CD14-positive monocyte (primary cell): Measurements from ENCODE around the gene NEK10. TPM values are rescaled to one million over a fixed set of nuclear protein-coding genes. Genes with fewer than 3 reads are reported as not detected.

ENCODE experiments used
- DNase-seq, 3 donors: peaks; one replicate each; pipeline ENCODE4 v3.0.0-alpha.2; 2011 to 2022
- H2AFZ ChIP-seq: 2 replicates; pipeline ENCODE4 v1.6.0; 2012; ENCODE audit warnings: mild to moderate bottlenecking, low read depth, low read length, inconsistent platforms; ENCODE audit not compliant: insufficient read depth, poor library complexity, severe bottlenecking
- H3K27ac ChIP-seq, 2 donors: 1 replicate in 1 of 2; 2 replicates in 1 of 2; pipeline ENCODE4 v1.5.1; 2012 to 2013; ENCODE audit warnings: low read length in 2 of 2, control low read depth in 1 of 2, inconsistent platforms in 1 of 2, low read depth in 1 of 2, mild to moderate bottlenecking in 1 of 2
- H3K27me3 ChIP-seq, 2 donors: one replicate each; pipeline versions ENCODE4 v1.6.0 to v1.6.1; 2011 to 2013; ENCODE audit warnings: low read length in 2 of 2; ENCODE audit not compliant: control insufficient read depth in 2 of 2, insufficient read depth in 2 of 2
- H3K36me3 ChIP-seq, 2 donors: replicated peaks in 1 of 2; 1 replicate in 1 of 2; 2 replicates in 1 of 2; pipeline versions ENCODE4 v1.5.1 to v1.6.1; 2012 to 2013; ENCODE audit warnings: low read length in 2 of 2, control low read depth in 1 of 2, inconsistent platforms in 1 of 2, mild to moderate bottlenecking in 1 of 2; ENCODE audit not compliant: insufficient read depth in 2 of 2, control insufficient read depth in 1 of 2
- H3K4me1 ChIP-seq, 2 donors: 1 replicate in 1 of 2; 2 replicates in 1 of 2; pipeline versions ENCODE4 v1.5.1 to v1.6.1; 2012 to 2013; ENCODE audit warnings: low read length in 2 of 2, control low read depth in 1 of 2, inconsistent platforms in 1 of 2, mild to moderate bottlenecking in 1 of 2, moderate library complexity in 1 of 2; ENCODE audit not compliant: insufficient read depth in 2 of 2, control insufficient read depth in 1 of 2
- H3K4me2 ChIP-seq: replicated peaks from 2 replicates; pipeline ENCODE3; 2012; ENCODE audit warnings: low read length, moderate library complexity, mild to moderate bottlenecking; ENCODE audit not compliant: poor library complexity, severe bottlenecking; ENCODE audit errors: extremely low read depth
- H3K4me3 ChIP-seq, 3 experiments: fragments of 200-600 bp in 1 of 3; sonication (generic) in 1 of 3; replicated peaks in 1 of 3; 1 replicate in 2 of 3; 2 replicates in 1 of 3; pipeline ENCODE4 v1.5.1; 2011 to 2013; ENCODE audit warnings: low read length in 3 of 3, mild to moderate bottlenecking in 3 of 3, control low read depth in 2 of 3, low read depth in 2 of 3, inconsistent platforms in 1 of 3, moderate library complexity in 1 of 3
- H3K79me2 ChIP-seq: 2 replicates; pipeline ENCODE4 v1.6.0; 2012; ENCODE audit warnings: mild to moderate bottlenecking, control low read depth, inconsistent platforms, low read length, moderate library complexity; ENCODE audit not compliant: insufficient read depth
- H3K9ac ChIP-seq: 2 replicates; pipeline ENCODE4 v1.6.0; 2017; ENCODE audit warnings: low read length, mild to moderate bottlenecking; ENCODE audit not compliant: insufficient read depth, poor library complexity, severe bottlenecking
- H3K9me3 ChIP-seq, 2 donors: replicated peaks in 1 of 2; 1 replicate in 1 of 2; 2 replicates in 1 of 2; pipeline versions ENCODE4 v1.5.1 to v1.6.1; 2012 to 2013; ENCODE audit warnings: low read length in 2 of 2, control low read depth in 1 of 2; ENCODE audit not compliant: control insufficient read depth in 1 of 2, insufficient read depth in 1 of 2
- H4K20me1 ChIP-seq: 2 replicates; pipeline ENCODE4 v1.6.0; 2012; ENCODE audit warnings: mild to moderate bottlenecking, low read length, control low read depth, moderate library complexity; ENCODE audit not compliant: insufficient read depth
- H3K27ac Mint-ChIP-seq, 7 donors: one replicate each; pipeline ENCODE4 v1.8.0; 2020; ENCODE audit warnings: mild to moderate bottlenecking in 7 of 7, mixed read lengths in 7 of 7, moderate library complexity in 6 of 7, inconsistent platforms in 2 of 7
- H3K27me3 Mint-ChIP-seq, 3 donors: one replicate each; pipeline ENCODE4 v1.8.0; 2021 to 2022; ENCODE audit warnings: low read depth in 3 of 3, mild to moderate bottlenecking in 3 of 3, mixed read lengths in 3 of 3, moderate library complexity in 3 of 3, inconsistent platforms in 1 of 3
- H3K36me3 Mint-ChIP-seq, 2 donors: one replicate each; pipeline ENCODE4 v1.8.0; 2020; ENCODE audit warnings: mixed read lengths in 2 of 2, inconsistent platforms in 1 of 2, mild to moderate bottlenecking in 1 of 2
- H3K4me1 Mint-ChIP-seq: one replicate; pipeline ENCODE4 v1.8.0; 2020; ENCODE audit warnings: mild to moderate bottlenecking, mixed read lengths
- H3K4me3 Mint-ChIP-seq, 2 donors: one replicate each; pipeline ENCODE4 v1.8.0; 2020; ENCODE audit warnings: mild to moderate bottlenecking in 2 of 2, mixed read lengths in 2 of 2, moderate library complexity in 1 of 2
- H3K9me3 Mint-ChIP-seq, 7 donors: one replicate each; pipeline ENCODE4 v1.8.0; 2020 to 2022; ENCODE audit warnings: mixed read lengths in 7 of 7, mild to moderate bottlenecking in 6 of 7, moderate library complexity in 6 of 7, inconsistent platforms in 2 of 7
- WGBS: methylation state at CpG from one replicate; pipeline ENCODE4 v1.1.5; 2013; ENCODE audit warnings: missing lambda C conversion rate; ENCODE audit not compliant: insufficient coverage; 5-methylcytosine and 5-hydroxymethylcytosine counted together
- intact Hi-C, 2 donors: fragments of 100-400 bp; cut with micrococcal nuclease; formaldehyde crosslinking; loops; one replicate each; pipeline versions ENCODE4 v1.15.0 to v1.15.1; 2023
- polyA plus RNA-seq, 3 donors: library from polyadenylated mRNA; depleted of rRNA in 1 of 3; unstranded in 2 of 3; stranded (reverse) in 1 of 3; fragments of 300-500 nt in 2 of 3; fragments of >200 nt in 1 of 3; fragmentation: Illumina TruSeq in 2 of 3; gene quantifications; 1 replicate in 2 of 3; 2 replicates in 1 of 3; pipeline ENCODE4 v1.2.3, GENCODE V29; 2012 to 2021
- TF ChIP-seq, protein P1 (sequence below): fragments of 200-600 bp; IDR thresholded peaks from one replicate; pipeline ENCODE4 v1.8.0; 2022; ENCODE audit warnings: antibody characterized with exemption, mild to moderate bottlenecking

Gene NEK10
- polyA plus RNA-seq, 3 donors, result not detected

DNA sequence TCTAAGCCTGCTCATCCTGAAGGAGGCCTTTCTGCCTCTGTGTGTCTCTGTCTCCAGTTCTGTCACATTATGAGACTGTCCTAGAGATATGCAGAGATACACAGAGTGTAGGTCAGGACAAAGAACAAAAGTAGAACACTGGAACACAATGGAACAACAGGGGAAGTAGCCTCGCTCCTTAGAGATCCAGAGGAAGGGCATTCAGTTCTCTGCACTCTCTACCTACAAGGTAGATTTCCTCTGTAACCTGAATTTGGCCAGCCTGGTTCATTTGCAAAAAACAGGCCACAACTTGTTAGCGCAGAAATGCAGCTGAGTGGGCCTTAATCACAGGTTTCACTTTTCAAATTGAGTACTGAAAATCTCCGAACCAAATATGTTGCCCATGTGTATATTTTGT, 19.4 kb downstream of the NEK10 start:
- no peaks in the 10 kb centered on the region for H3K9me3 Mint-ChIP-seq
- peak overlapping the region; percentile 14 for H2AFZ ChIP-seq
- no peak for DNase-seq

DNA sequence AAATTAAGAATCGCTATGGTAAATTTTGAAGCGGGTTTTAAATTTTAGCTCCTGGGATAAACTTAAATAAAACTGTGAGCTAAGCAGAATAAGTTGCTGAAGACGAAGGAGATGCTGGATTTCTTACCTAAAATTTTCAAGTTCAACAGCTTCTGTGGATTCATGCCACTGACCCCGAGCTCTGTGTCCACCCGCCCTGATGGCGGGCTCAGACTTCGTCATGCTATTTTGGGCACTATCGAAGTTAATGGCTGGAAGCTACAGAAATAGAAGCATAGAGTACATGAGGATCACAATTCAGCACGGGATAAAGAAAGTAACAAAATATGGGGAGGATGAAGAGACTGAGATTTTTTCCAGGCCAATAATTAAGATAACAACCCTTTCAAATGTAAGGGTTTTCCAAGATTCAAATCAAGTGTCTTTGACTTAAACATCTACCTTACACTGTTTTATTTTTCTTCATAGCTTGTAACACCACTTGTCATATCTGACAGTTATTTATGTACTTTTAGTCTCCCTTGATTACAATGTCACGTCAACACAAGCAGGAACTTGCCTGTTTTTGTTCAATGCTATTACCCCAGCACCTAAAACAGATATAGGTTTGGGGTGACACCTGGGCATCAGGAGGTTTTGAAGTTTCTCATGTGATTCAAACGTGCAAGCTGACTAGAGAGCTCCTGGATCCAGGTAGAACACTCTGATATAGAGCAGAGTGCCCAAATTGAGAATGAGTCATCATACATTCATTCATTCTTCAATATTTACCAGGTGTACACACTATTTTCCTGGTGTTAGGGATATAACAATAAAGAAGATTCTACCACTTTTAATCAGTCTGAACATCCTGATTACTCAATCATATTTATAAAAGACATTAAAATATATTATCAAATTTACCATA, 23.0 kb downstream of the NEK10 start:
- Histone ChIP-seq H3K9me3 (no peaks in the 10 kb centered on the region), H3K27ac (no peak overlapping the region), H4K20me1 (no peaks in the 10 kb centered on the region), H2AFZ (no peak overlapping the region), H3K4me2 (no peak overlapping the region), H3K4me1 (no peaks in the 10 kb centered on the region), H3K9ac (no peak overlapping the region), H3K27me3 (no peaks in the 10 kb centered on the region), H3K4me3 (no peak overlapping the region), H3K79me2 (no peaks in the 10 kb centered on the region), H3K36me3 (no peaks in the 10 kb centered on the region)
- H3K27ac Mint-ChIP-seq, result no peak overlapping the region
- no peaks in the 10 kb centered on the region for H3K36me3 Mint-ChIP-seq
- H3K4me3 Mint-ChIP-seq, result no peak overlapping the region
- H3K9me3 Mint-ChIP-seq, result no peaks in the 10 kb centered on the region
- intact Hi-C loops, result no loop called here
- 90% methylated on average over 2 of the region's 11 CpGs for WGBS
- H3K4me1 Mint-ChIP-seq, result peaks cover 9% of the 10 kb centered on the region
- TF ChIP-seq, protein P1, sequence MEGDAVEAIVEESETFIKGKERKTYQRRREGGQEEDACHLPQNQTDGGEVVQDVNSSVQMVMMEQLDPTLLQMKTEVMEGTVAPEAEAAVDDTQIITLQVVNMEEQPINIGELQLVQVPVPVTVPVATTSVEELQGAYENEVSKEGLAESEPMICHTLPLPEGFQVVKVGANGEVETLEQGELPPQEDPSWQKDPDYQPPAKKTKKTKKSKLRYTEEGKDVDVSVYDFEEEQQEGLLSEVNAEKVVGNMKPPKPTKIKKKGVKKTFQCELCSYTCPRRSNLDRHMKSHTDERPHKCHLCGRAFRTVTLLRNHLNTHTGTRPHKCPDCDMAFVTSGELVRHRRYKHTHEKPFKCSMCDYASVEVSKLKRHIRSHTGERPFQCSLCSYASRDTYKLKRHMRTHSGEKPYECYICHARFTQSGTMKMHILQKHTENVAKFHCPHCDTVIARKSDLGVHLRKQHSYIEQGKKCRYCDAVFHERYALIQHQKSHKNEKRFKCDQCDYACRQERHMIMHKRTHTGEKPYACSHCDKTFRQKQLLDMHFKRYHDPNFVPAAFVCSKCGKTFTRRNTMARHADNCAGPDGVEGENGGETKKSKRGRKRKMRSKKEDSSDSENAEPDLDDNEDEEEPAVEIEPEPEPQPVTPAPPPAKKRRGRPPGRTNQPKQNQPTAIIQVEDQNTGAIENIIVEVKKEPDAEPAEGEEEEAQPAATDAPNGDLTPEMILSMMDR, result no peak
- DNase-seq, result no peak
- H3K27me3 Mint-ChIP-seq, result no peaks in the 10 kb centered on the region

More for the DNA sequence above, 19.4 kb downstream of the NEK10 start:
- peaks cover 9% of the 10 kb centered on the region for H3K4me1 Mint-ChIP-seq
- Histone ChIP-seq H3K27ac (no peak overlapping the region), H3K9me3 (no peaks in the 10 kb centered on the region), H3K79me2 (no peaks in the 10 kb centered on the region), H3K4me1 (no peaks in the 10 kb centered on the region), H3K4me3 (no peak overlapping the region), H4K20me1 (no peaks in the 10 kb centered on the region), H3K4me2 (no peak overlapping the region), H3K9ac (no peak overlapping the region), H3K36me3 (no peaks in the 10 kb centered on the region), H3K27me3 (no peaks in the 10 kb centered on the region)
- WGBS, result 80% methylated on average over 1 of the region's 3 CpGs
- intact Hi-C loops, result no loop called here
- H3K27me3 Mint-ChIP-seq, result peaks cover 0 to 1% (median 0%) of the 10 kb centered on the region in 3 donors
- no peak overlapping the region for H3K4me3 Mint-ChIP-seq
- no peaks in the 10 kb centered on the region for H3K36me3 Mint-ChIP-seq
- TF ChIP-seq, protein P1, result no peak
- H3K27ac Mint-ChIP-seq, result no peak overlapping the region
